ENCODE measurements around the gene POLN. TPM values are rescaled to one million over a fixed set of nuclear protein-coding genes. Genes with fewer than 3 reads are reported as not detected.

POLN gene
- total RNA-seq, 2 donors from 2014 or later = 3.8 to 15.2 TPM

DNA sequence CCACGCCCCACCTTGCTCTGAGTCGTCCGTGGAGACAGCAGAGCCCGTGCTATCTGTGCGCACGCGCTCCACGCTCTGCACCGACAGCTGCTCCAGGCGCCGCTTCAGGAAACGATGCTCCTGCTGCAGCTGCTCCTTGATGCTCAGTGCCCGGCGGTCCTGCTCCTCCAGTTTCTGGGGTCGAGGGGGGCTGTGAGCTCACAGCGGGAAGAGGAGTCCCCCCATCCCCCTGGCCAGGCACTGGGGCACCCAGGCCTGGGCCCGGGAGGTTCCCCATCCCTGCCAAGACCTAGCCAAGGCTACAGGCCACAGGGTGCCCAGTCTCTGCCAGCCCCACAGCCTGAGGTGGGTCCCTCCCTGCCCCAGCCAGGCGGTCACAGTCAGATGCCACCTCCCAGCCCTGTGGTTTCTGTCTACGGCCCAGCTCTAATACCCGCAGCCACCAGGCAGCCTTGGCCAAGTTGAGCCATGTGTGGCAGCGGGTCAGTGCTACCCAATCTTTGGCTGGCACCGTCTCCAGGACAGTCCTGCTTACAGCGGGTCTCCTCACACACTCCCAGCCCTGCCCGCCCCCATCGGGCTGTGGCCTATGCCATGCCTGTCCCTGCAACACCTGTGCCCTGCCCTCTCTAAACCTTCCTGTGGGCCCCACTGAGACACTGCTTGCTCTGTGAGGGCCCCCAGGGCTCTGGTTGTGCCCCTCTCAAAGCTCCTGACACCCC lies 9.3 kb upstream of the POLN start:
- H3K9me3 ChIP-seq = no peaks in the 10 kb centered on the region
- intact Hi-C loops (cut with DNase I) = no loop called here
- TF ChIP-seq POLR2AphosphoS5 (IDR thresholded peaks at IDR 0.05) = no peak
- no peak for TF ChIP-seq POLR2A (IDR thresholded peaks at IDR 0.05)
- TF ChIP-seq, protein P1, sequence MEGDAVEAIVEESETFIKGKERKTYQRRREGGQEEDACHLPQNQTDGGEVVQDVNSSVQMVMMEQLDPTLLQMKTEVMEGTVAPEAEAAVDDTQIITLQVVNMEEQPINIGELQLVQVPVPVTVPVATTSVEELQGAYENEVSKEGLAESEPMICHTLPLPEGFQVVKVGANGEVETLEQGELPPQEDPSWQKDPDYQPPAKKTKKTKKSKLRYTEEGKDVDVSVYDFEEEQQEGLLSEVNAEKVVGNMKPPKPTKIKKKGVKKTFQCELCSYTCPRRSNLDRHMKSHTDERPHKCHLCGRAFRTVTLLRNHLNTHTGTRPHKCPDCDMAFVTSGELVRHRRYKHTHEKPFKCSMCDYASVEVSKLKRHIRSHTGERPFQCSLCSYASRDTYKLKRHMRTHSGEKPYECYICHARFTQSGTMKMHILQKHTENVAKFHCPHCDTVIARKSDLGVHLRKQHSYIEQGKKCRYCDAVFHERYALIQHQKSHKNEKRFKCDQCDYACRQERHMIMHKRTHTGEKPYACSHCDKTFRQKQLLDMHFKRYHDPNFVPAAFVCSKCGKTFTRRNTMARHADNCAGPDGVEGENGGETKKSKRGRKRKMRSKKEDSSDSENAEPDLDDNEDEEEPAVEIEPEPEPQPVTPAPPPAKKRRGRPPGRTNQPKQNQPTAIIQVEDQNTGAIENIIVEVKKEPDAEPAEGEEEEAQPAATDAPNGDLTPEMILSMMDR (IDR thresholded peaks at IDR 0.05) = no peak
- peaks cover 10 to 14% of the 10 kb centered on the region in 2 donors for H3K36me3 ChIP-seq
- DNase-seq (ENCODE audit: low spot score) = peak; percentile 3
- no peak overlapping the region for H3K4me3 ChIP-seq
- peaks cover 13% of the 10 kb centered on the region for H3K4me1 ChIP-seq (replicated peaks)
- H3K27me3 ChIP-seq (replicated peaks; ENCODE audit: insufficient read depth) = no peaks in the 10 kb centered on the region
- H3K27ac ChIP-seq = no peak overlapping the region
- WGBS = 91% methylated on average over 25 of the region's 25 CpGs

DNA sequence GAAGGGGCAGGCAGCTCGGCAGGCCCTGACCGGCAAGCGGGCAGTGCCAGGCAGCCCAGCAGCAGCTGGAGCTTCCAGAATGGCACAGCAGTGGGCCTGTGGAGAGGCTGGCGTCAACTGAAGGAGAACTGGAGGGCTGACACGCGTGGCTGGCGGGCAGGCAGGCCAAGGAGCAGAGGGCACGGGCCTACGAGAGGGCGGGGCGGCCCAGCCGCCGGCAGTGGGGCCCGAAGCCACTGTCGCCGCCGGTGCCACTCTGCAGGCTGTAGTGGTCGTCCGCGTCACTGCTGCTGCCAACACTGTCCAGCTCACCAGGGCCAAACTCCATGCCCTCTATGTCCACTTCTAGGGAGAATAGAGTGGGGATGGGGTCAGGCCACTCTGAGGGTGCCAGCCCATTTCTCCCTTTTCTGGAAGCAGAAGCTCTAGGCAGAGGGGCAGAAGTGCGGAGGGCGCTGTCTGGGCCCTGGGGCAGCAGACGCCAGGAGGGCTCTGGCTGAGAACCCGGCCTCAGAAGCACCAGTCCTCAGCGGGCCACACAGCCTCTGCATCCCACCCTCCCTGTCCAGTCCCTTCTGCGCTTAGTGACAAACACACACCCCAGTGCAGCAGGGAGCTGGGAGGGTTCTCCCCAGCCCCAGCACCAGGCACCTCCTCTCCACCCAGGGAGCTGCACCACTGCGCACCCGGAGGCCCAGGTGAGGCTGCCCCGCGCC lies 8.6 kb upstream of the POLN start:
- intact Hi-C loops (cut with DNase I) = no loop called here
- peaks cover 6% of the 10 kb centered on the region for H3K4me1 ChIP-seq (replicated peaks)
- no peak overlapping the region for H3K27ac ChIP-seq
- H3K9me3 ChIP-seq = no peaks in the 10 kb centered on the region
- TF ChIP-seq POLR2AphosphoS5 (IDR thresholded peaks at IDR 0.05) = no peak
- TF ChIP-seq, protein P1 (IDR thresholded peaks at IDR 0.05) = no peak
- TF ChIP-seq POLR2A (IDR thresholded peaks at IDR 0.05) = no peak
- peaks cover 10 to 14% of the 10 kb centered on the region in 2 donors for H3K36me3 ChIP-seq
- no peaks in the 10 kb centered on the region for H3K27me3 ChIP-seq (replicated peaks; ENCODE audit: insufficient read depth)
- peak; percentile 3 for DNase-seq (ENCODE audit: low spot score)
- WGBS = 87% methylated on average over 29 of the region's 30 CpGs
- H3K4me3 ChIP-seq = no peak overlapping the region

DNA sequence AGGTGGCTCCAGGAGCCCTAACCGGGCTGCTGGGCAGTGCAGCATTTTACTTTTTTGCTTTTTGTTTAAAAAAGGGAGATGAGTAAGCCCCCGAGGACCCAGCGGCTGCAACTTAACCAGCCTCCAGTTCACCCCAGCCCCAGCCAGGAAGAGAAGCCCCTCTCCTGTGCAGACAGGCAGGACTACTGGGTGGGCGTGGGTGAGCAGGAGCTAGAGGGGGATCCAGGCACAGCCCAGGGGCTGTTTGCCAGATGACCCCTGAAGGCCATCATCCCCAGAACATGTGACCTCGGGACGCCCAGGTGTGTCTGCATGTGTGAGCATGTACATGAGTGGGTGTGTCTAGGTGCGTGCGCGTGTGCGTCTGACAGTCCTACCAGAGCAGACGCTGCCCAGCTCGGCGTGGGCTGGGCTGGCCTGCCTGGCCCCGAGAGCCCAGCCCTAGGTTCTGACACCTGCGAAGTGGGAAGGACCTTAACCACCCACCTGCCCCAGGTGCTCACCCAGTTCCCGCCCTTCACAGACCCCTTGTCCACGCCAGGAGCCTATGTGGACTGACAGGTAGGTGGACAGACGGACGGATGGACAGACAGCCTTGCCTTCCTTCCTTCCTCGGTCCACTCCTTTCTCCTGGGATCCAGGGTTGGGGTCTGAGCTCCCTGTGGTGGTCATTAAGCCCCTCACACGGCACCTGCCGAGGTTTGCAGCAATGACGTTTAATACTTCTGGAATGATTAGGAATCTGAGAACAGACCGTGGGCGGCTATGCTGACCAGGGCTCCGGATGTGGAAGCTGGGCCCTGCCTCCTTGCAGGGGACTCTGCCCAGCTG lies 7.8 kb upstream of the POLN start:
- intact Hi-C loops (cut with DNase I) = loop anchor here (10.0 kb wide), 2 partner anchors 505 to 535 kb away; partner anchors contain the start of genes SLBP and TNIP2
- Histone ChIP-seq H3K27ac (no peak overlapping the region), H3K4me1 (replicated peaks) (no peaks in the 10 kb centered on the region), H3K36me3 (peaks cover 10 to 14% of the 10 kb centered on the region in 2 donors), H3K9me3 (no peaks in the 10 kb centered on the region), H3K4me3 (no peak overlapping the region), H3K27me3 (replicated peaks; ENCODE audit: insufficient read depth) (no peaks in the 10 kb centered on the region)
- peak; percentile 2 for DNase-seq (ENCODE audit: low spot score)
- TF ChIP-seq POLR2AphosphoS5 (IDR thresholded peaks at IDR 0.05) (no peak), POLR2A (IDR thresholded peaks at IDR 0.05) (no peak)
- TF ChIP-seq, protein P1 (IDR thresholded peaks at IDR 0.05) = no peak
- 76% methylated on average over 26 of the region's 26 CpGs for WGBS

DNA sequence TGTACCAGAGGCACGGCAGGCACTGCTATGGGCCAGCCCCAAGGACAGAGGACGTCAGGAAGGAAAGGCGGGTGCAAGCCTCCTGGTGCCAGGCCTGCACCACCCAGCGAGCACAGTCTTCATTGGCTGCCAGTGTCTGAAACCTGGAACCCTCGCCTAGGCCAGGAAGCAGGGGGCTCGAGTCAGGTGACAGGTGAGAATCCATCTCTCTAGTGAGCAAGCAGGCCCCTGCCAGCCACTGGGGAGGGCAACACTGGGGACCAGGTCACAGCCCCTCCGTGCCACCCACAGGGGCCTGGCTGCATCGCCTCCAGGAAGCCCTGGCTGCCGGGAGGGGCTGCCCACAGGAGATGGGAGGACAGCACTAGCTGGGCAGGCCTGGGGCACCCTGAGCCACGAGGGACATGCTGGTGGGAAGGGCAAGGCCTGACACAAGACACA lies 6.9 kb upstream of the POLN start:
- DNase-seq (ENCODE audit: low spot score) = peak; percentile 2
- Histone ChIP-seq H3K27ac (no peak overlapping the region), H3K27me3 (replicated peaks; ENCODE audit: insufficient read depth) (no peaks in the 10 kb centered on the region), H3K4me3 (no peak overlapping the region), H3K9me3 (no peaks in the 10 kb centered on the region), H3K4me1 (replicated peaks) (no peaks in the 10 kb centered on the region), H3K36me3 (peaks cover 10 to 14% of the 10 kb centered on the region in 2 donors)
- TF ChIP-seq, protein P1 (IDR thresholded peaks at IDR 0.05) = no peak
- TF ChIP-seq POLR2AphosphoS5 (IDR thresholded peaks at IDR 0.05) = no peak
- no peak for TF ChIP-seq POLR2A (IDR thresholded peaks at IDR 0.05)
- WGBS = 66% methylated on average over 10 of the region's 10 CpGs
- intact Hi-C loops (cut with DNase I) = loop anchor here (10.0 kb wide), 2 partner anchors 506 to 534 kb away; partner anchors contain the start of genes SLBP and TNIP2
